SK-N-SH (cell line): ENCODE results near the gene FMR1. TPM values are rescaled to one million over a fixed set of nuclear protein-coding genes. Genes with fewer than 3 reads are reported as not detected.

Experiments
- CTCF ChIA-PET: fragments of 300-600, 350-600 bp; formaldehyde crosslinking; extraction: SDS; loops from one replicate; lab custom pipeline; 2021; lab: Yijun Ruan, JAX
- POLR2A ChIA-PET: fragments of 350-600 bp; sonication (Branson Sonifier 250); formaldehyde crosslinking; extraction: SDS; loops from one replicate; lab custom pipeline; 2020; ENCODE audit warnings: antibody characterized with exemption, inconsistent platforms; lab: Yijun Ruan, JAX
- DNase-seq: peaks from one replicate; pipeline ENCODE4 v3.0.0; 2012
- H2AFZ ChIP-seq: fragments of 200-600 bp; sonication (generic); 2 replicates; pipeline ENCODE4 v1.8.1; 2016; ENCODE audit warnings: antibody characterized with exemption, mild to moderate bottlenecking, low read depth
- H3F3A ChIP-seq: fragments of 200-600 bp; sonication (generic); replicated peaks from 2 replicates; pipeline ENCODE3; 2016; ENCODE audit warnings: antibody characterized with exemption, mild to moderate bottlenecking; ENCODE audit not compliant: insufficient read depth
- H3K27ac ChIP-seq, 2 experiments: fragments of 200-500 bp in 1 of 2; fragments of 200-600 bp in 1 of 2; sonication (Bioruptor generic) in 1 of 2; sonication (generic), shearing (Covaris generic) in 1 of 2; 2 replicates each; pipeline versions ENCODE4 v1.5.1 to v1.6.1; 2014 to 2016; ENCODE audit warnings: low read depth in 2 of 2, inconsistent platforms in 1 of 2, low read length in 1 of 2, mild to moderate bottlenecking in 1 of 2, mixed read lengths in 1 of 2
- H3K27me3 ChIP-seq: fragments of 200-600 bp; sonication (generic), shearing (Covaris generic); 2 replicates; pipeline ENCODE4 v1.6.1; 2016; ENCODE audit warnings: mixed run types; ENCODE audit not compliant: insufficient read depth
- H3K36me3 ChIP-seq, 2 experiments: fragments of 200-500 bp in 1 of 2; fragments of 200-600 bp in 1 of 2; sonication (Bioruptor generic) in 1 of 2; sonication (generic) in 1 of 2; replicated peaks in 1 of 2; 2 replicates each; pipeline versions ENCODE3 to v1.5.1; 2014 to 2016; ENCODE audit warnings: low read length in 1 of 2, mild to moderate bottlenecking in 1 of 2; ENCODE audit not compliant: insufficient read depth in 2 of 2, control insufficient read depth in 1 of 2
- H3K4me1 ChIP-seq, 2 experiments: fragments of 200-500 bp in 1 of 2; fragments of 200-600 bp in 1 of 2; sonication (Bioruptor generic) in 1 of 2; sonication (generic), shearing (Covaris generic) in 1 of 2; 2 replicates each; pipeline versions ENCODE4 v1.5.1 to v1.6.1; 2014 to 2016; ENCODE audit warnings: low read depth in 1 of 2, low read length in 1 of 2, mixed run types in 1 of 2; ENCODE audit not compliant: insufficient read depth in 2 of 2, control insufficient read depth in 1 of 2
- H3K4me2 ChIP-seq: fragments of 200-600 bp; sonication (generic), shearing (Covaris generic); 2 replicates; pipeline ENCODE4 v1.6.1; 2017; ENCODE audit warnings: mixed run types
- H3K4me3 ChIP-seq, 2 experiments: fragments of 200-500 bp in 1 of 2; fragments of 200-600 bp in 1 of 2; sonication (Bioruptor generic) in 1 of 2; sonication (generic), shearing (Covaris generic) in 1 of 2; 2 replicates each; pipeline versions ENCODE4 v1.5.1 to v1.8.1; 2014 to 2016; ENCODE audit warnings: low read depth in 2 of 2, inconsistent platforms in 1 of 2, low read length in 1 of 2, mild to moderate bottlenecking in 1 of 2, mixed read lengths in 1 of 2, moderate library complexity in 1 of 2
- H3K79me2 ChIP-seq: fragments of 200-600 bp; sonication (generic); 2 replicates; pipeline ENCODE4 v1.8.1; 2017; ENCODE audit warnings: mild to moderate bottlenecking; ENCODE audit not compliant: insufficient read depth
- H3K9ac ChIP-seq: fragments of 200-600 bp; sonication (generic); 2 replicates; pipeline ENCODE4 v1.6.1; 2017; ENCODE audit warnings: mixed run types
- H3K9me2 ChIP-seq: fragments of 200-600 bp; sonication (generic); 2 replicates; pipeline ENCODE4 v1.6.1; 2017; ENCODE audit warnings: mixed run types
- H3K9me3 ChIP-seq: fragments of 200-600 bp; sonication (generic); 2 replicates; pipeline ENCODE4 v1.6.1; 2017; ENCODE audit warnings: mixed run types, mild to moderate bottlenecking, moderate library complexity
- H4K20me1 ChIP-seq: fragments of 200-600 bp; sonication (generic); 2 replicates; pipeline ENCODE4 v1.6.1; 2017; ENCODE audit warnings: mild to moderate bottlenecking, mixed run types; ENCODE audit not compliant: insufficient read depth
- ELF1 ChIP-seq: IDR thresholded peaks from 2 replicates; pipeline ENCODE4 v1.4.0; 2012
- EP300 ChIP-seq, 2 experiments: IDR thresholded peaks; 2 replicates each; pipeline versions ENCODE4 v1.4.0 to v1.6.1; 2012; ENCODE audit warnings: borderline replicate concordance in 1 of 2, low read depth in 1 of 2, low read length in 1 of 2
- EZH2phosphoT487 ChIP-seq: fragments of 200-600 bp; sonication (generic); IDR thresholded peaks from 2 replicates; pipeline ENCODE4 v1.6.1; 2017; ENCODE audit warnings: low read depth, mixed run types, mild to moderate bottlenecking, antibody characterized with exemption, moderate library complexity, borderline replicate concordance
- FOXJ3 ChIP-seq: sonication (generic); formaldehyde crosslinking; IDR thresholded peaks from 2 replicates; pipeline ENCODE4 v1.5.1; 2020; ENCODE audit warnings: mild to moderate bottlenecking, missing genetic modification reagents
- GABPA ChIP-seq: IDR thresholded peaks from 2 replicates; pipeline ENCODE4 v1.4.0; 2012; ENCODE audit warnings: low read depth, mild to moderate bottlenecking
- JUND ChIP-seq: IDR thresholded peaks from 2 replicates; pipeline ENCODE4 v1.4.0; 2012
- MEF2A ChIP-seq: IDR thresholded peaks from 2 replicates; pipeline ENCODE4 v1.4.0; 2012; ENCODE audit warnings: low read depth, borderline replicate concordance
- RFX5 ChIP-seq: IDR thresholded peaks from 2 replicates; pipeline ENCODE4 v1.6.1; 2012; ENCODE audit warnings: mild to moderate bottlenecking, improper control_type of control experiment, low read length
- SIN3A ChIP-seq: IDR thresholded peaks from 2 replicates; pipeline ENCODE4 v1.6.1; 2012; ENCODE audit warnings: low read depth, mild to moderate bottlenecking, low read length, moderate library complexity, borderline replicate concordance
- TAF1 ChIP-seq: IDR thresholded peaks from 2 replicates; pipeline ENCODE4 v1.6.1; 2012; ENCODE audit warnings: low read depth, mild to moderate bottlenecking, low read length, moderate library complexity, borderline replicate concordance
- TCF12 ChIP-seq: IDR thresholded peaks from 2 replicates; pipeline ENCODE4 v1.4.0; 2012
- TEAD4 ChIP-seq: IDR thresholded peaks from 2 replicates; pipeline ENCODE4 v1.4.0; 2012; ENCODE audit warnings: mild to moderate bottlenecking, borderline replicate concordance; ENCODE audit not compliant: insufficient read depth
- WGBS: methylation state at CpG from one replicate; pipeline ENCODE4 v1.1.6; 2017; ENCODE audit warnings: low lambda C conversion rate; 5-methylcytosine and 5-hydroxymethylcytosine counted together
- polyA plus RNA-seq, 3 experiments: library from polyadenylated mRNA; depleted of rRNA; stranded (reverse); fragments of >200 nt; gene quantifications; 2 replicates each; pipeline ENCODE4 v1.2.3, GENCODE V29; 2012
- TF ChIP-seq, protein P1 (sequence below): IDR thresholded peaks from 2 replicates; pipeline ENCODE4; 2012
- TF ChIP-seq, protein P2 (sequence below): fragments of 200-600 bp; sonication (generic); IDR thresholded peaks from 2 replicates; pipeline ENCODE4 v1.6.1; 2017; ENCODE audit warnings: antibody characterized with exemption, mild to moderate bottlenecking, moderate library complexity
- TF ChIP-seq, protein P3 (sequence below): fragments of 150-350 bp; IDR thresholded peaks from 2 replicates; pipeline ENCODE4 v1.6.1; 2016; ENCODE audit warnings: mild to moderate bottlenecking, low read depth, low read length
- TF ChIP-seq, protein P4 (sequence below): fragments of 150-350 bp; IDR thresholded peaks from 2 replicates; pipeline ENCODE4 v1.6.1; 2017; ENCODE audit warnings: antibody characterized with exemption, low read length, low read depth, borderline replicate concordance

Gene FMR1
- polyA plus RNA-seq, 1 of the 3 experiments (the other 2 are of a cell fraction) = 7.8 TPM

DNA sequence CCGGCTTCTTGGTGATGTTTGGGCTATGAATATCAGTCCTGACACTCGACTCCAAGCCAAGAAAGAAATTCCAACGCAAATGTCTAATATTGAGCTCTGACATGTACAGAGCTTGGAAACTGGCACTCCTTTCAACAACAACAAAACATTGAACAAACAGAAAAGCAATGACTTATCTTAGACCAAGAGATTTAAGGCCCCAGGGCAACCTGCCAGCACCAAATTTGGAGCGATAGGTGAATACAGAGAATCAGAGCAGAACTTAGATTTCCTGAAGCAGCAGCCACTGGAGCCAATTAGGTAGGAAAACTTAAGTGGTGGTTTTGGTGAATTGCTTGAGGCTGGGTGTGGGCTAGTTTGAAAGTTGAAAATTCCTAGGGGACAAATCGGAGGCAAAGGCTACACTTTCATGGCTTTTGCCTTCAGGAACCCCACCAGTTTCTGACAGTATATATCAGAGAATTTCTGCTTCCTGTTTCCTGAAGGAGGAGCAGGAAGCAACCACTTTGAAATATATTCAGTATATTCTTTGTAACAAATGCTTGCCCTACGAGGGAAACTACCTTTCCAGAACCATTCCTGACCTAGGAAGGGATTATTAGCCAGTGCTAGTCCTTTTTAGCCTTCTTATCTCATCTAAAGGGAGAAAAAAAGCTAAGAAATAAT lies 10.1 kb upstream of the FMR1 start:
- Histone ChIP-seq H4K20me1 (no peaks in the 10 kb centered on the region), H3K4me3 (no peak overlapping the region), H3K27me3 (no peaks in the 10 kb centered on the region), H2AFZ (no peak overlapping the region), H3K4me2 (no peak overlapping the region), H3K9me3 (no peaks in the 10 kb centered on the region), H3F3A (no peaks in the 10 kb centered on the region), H3K27ac (no peak overlapping the region), H3K36me3 (no peaks in the 10 kb centered on the region), H3K9me2 (no peaks in the 10 kb centered on the region), H3K9ac (no peak overlapping the region), H3K79me2 (no peaks in the 10 kb centered on the region), H3K4me1 (no peaks in the 10 kb centered on the region)
- TF ChIP-seq FOXJ3 (CRISPR knock-in tag) = no peak
- TF ChIP-seq TEAD4 = no peak
- no peak for TF ChIP-seq JUND
- no peak for TF ChIP-seq GABPA
- TF ChIP-seq, protein P1, sequence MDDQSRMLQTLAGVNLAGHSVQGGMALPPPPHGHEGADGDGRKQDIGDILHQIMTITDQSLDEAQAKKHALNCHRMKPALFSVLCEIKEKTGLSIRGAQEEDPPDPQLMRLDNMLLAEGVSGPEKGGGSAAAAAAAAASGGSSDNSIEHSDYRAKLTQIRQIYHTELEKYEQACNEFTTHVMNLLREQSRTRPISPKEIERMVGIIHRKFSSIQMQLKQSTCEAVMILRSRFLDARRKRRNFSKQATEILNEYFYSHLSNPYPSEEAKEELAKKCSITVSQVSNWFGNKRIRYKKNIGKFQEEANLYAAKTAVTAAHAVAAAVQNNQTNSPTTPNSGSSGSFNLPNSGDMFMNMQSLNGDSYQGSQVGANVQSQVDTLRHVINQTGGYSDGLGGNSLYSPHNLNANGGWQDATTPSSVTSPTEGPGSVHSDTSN = no peak
- TF ChIP-seq TAF1 = no peak
- no peak for TF ChIP-seq SIN3A
- TF ChIP-seq EZH2phosphoT487 = no peak
- TF ChIP-seq, protein P2, sequence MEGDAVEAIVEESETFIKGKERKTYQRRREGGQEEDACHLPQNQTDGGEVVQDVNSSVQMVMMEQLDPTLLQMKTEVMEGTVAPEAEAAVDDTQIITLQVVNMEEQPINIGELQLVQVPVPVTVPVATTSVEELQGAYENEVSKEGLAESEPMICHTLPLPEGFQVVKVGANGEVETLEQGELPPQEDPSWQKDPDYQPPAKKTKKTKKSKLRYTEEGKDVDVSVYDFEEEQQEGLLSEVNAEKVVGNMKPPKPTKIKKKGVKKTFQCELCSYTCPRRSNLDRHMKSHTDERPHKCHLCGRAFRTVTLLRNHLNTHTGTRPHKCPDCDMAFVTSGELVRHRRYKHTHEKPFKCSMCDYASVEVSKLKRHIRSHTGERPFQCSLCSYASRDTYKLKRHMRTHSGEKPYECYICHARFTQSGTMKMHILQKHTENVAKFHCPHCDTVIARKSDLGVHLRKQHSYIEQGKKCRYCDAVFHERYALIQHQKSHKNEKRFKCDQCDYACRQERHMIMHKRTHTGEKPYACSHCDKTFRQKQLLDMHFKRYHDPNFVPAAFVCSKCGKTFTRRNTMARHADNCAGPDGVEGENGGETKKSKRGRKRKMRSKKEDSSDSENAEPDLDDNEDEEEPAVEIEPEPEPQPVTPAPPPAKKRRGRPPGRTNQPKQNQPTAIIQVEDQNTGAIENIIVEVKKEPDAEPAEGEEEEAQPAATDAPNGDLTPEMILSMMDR = no peak
- no peak for TF ChIP-seq TCF12
- no peak for TF ChIP-seq EP300 (IDR thresholded peaks at IDR 0.05; ENCODE audit: borderline replicate concordance in 1 of 2, low read depth in 1 of 2, low read length in 1 of 2)
- TF ChIP-seq, protein P3, sequence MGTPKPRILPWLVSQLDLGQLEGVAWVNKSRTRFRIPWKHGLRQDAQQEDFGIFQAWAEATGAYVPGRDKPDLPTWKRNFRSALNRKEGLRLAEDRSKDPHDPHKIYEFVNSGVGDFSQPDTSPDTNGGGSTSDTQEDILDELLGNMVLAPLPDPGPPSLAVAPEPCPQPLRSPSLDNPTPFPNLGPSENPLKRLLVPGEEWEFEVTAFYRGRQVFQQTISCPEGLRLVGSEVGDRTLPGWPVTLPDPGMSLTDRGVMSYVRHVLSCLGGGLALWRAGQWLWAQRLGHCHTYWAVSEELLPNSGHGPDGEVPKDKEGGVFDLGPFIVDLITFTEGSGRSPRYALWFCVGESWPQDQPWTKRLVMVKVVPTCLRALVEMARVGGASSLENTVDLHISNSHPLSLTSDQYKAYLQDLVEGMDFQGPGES = no peak
- no peak for TF ChIP-seq ELF1
- no peak for TF ChIP-seq RFX5
- no peak for TF ChIP-seq MEF2A
- TF ChIP-seq, protein P4, sequence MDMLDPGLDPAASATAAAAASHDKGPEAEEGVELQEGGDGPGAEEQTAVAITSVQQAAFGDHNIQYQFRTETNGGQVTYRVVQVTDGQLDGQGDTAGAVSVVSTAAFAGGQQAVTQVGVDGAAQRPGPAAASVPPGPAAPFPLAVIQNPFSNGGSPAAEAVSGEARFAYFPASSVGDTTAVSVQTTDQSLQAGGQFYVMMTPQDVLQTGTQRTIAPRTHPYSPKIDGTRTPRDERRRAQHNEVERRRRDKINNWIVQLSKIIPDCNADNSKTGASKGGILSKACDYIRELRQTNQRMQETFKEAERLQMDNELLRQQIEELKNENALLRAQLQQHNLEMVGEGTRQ = no peak
- CTCF ChIA-PET = no interaction called here
- POLR2A ChIA-PET = no interaction called here
- WGBS = 14% methylated on average over 6 of the region's 6 CpGs
- DNase-seq = no peak
